IMR-90 (cell line): Measurements from ENCODE around the gene MAP3K3. TPM values are rescaled to one million over a fixed set of nuclear protein-coding genes. Genes with fewer than 3 reads are reported as not detected.

Experiments used
- microRNA-seq, 2 experiments: library from miRNA; stranded (forward) in 1 of 2; unstranded in 1 of 2; fragments of 10-50 nt in 1 of 2; fragments of <30 nt in 1 of 2; gene quantifications in 1 of 2; microRNA quantifications in 1 of 2; one replicate each; pipeline versions ENCODE3 to v1.1.0; 2013 to 2020; ENCODE audit not compliant: insufficient read depth in 1 of 2, insufficient read length in 1 of 2, unreplicated experiment in 1 of 2
- polyA plus RNA-seq, 3 experiments: library from polyadenylated mRNA; depleted of rRNA; stranded (reverse); fragments of >200 nt; gene quantifications; 2 replicates each; pipeline ENCODE4 v1.2.3, GENCODE V29; 2012; ENCODE audit warnings: low replicate concordance in 1 of 3
- small RNA-seq, 5 experiments: library from RNA; depleted of rRNA; stranded (forward); fragments of <200 nt; gene quantifications; one replicate each; pipeline ENCODE3, GENCODE V24; 2012
- total RNA-seq: library from RNA; depleted of rRNA; stranded (reverse); fragments of >200 nt; gene quantifications from 2 replicates; pipeline ENCODE4 v1.2.3, GENCODE V29; 2012; rRNA removed

The MAP3K3 gene
- total and polyA plus RNA-seq, 2 of the 4 experiments (the other 2 are of a cell fraction): 19.1 to 25.6 TPM

Small RNAs within 50 kb of the gene (microRNA-seq; reads per million reads assigned to microRNA genes)
- gene RNU6-288P (ENCODE audit: insufficient read depth, insufficient read length): not detected

Small RNAs within 50 kb of the gene (small RNA-seq; reads per million reads assigned to genes)
- 0 reads per million in 5 experiments for gene RNU6-288P

Other genes with a start within 250 kb of the MAP3K3 start
- gene CYB561, start 176.1 kb upstream of the MAP3K3 start, total RNA-seq: 1.1 and 2.5 TPM in 2 replicates
- gene CYB561, start 176.1 kb upstream of the MAP3K3 start, polyA plus RNA-seq (2012; rRNA removed): 3.0 and 3.8 TPM in 2 replicates
- gene ACE, start 145.4 kb upstream of the MAP3K3 start, total RNA-seq: 1.4 TPM in 2 replicates
- 3.5 and 5.8 TPM in 2 replicates for gene ACE, start 145.4 kb upstream of the MAP3K3 start, polyA plus RNA-seq (2012; rRNA removed)
- 0.18 and 0.28 TPM in 2 replicates for gene KCNH6, start 99.1 kb upstream of the MAP3K3 start, total RNA-seq
- gene KCNH6, start 99.1 kb upstream of the MAP3K3 start, polyA plus RNA-seq (2012; rRNA removed): 0.17 and 0.32 TPM in 2 replicates
- 31.4 and 40.9 TPM in 2 replicates for gene DCAF7, start 71.9 kb upstream of the MAP3K3 start, total RNA-seq
- gene DCAF7, start 71.9 kb upstream of the MAP3K3 start, polyA plus RNA-seq (2012; rRNA removed): 52.4 and 52.8 TPM in 2 replicates
- 6.5 and 9.4 TPM in 2 replicates for gene TACO1, start 21.5 kb upstream of the MAP3K3 start, total RNA-seq
- 28.8 and 32.8 TPM in 2 replicates for gene TACO1, start 21.5 kb upstream of the MAP3K3 start, polyA plus RNA-seq (2012; rRNA removed)
- 4.5 and 4.7 TPM in 2 replicates for gene LIMD2, start 77.7 kb downstream of the MAP3K3 start, total RNA-seq
- 21.7 and 32.3 TPM in 2 replicates for gene LIMD2, start 77.7 kb downstream of the MAP3K3 start, polyA plus RNA-seq (2012; rRNA removed)
- 14.7 and 19.9 TPM in 2 replicates for gene STRADA, start 119.4 kb downstream of the MAP3K3 start, total RNA-seq
- gene STRADA, start 119.4 kb downstream of the MAP3K3 start, polyA plus RNA-seq (2012; rRNA removed): 30.8 and 30.9 TPM in 2 replicates
- 62.0 and 79.4 TPM in 2 replicates for gene CCDC47, start 151.2 kb downstream of the MAP3K3 start, total RNA-seq
- gene CCDC47, start 151.2 kb downstream of the MAP3K3 start, polyA plus RNA-seq (2012; rRNA removed): 45.3 and 45.7 TPM in 2 replicates
- gene DDX42, start 151.8 kb downstream of the MAP3K3 start, total RNA-seq: 74.7 and 75.8 TPM in 2 replicates
- 75.6 and 91.5 TPM in 2 replicates for gene DDX42, start 151.8 kb downstream of the MAP3K3 start, polyA plus RNA-seq (2012; rRNA removed)
- gene PSMC5, start 205.0 kb downstream of the MAP3K3 start, total RNA-seq: 104 and 105 TPM in 2 replicates
- gene PSMC5, start 205.0 kb downstream of the MAP3K3 start, polyA plus RNA-seq (2012; rRNA removed): 165 and 175 TPM in 2 replicates
- 68.1 and 69.4 TPM in 2 replicates for gene FTSJ3, start 205.2 kb downstream of the MAP3K3 start, total RNA-seq
- 45.4 and 51.3 TPM in 2 replicates for gene FTSJ3, start 205.2 kb downstream of the MAP3K3 start, polyA plus RNA-seq (2012; rRNA removed)
- 72.8 and 91.2 TPM in 2 replicates for gene SMARCD2, start 220.3 kb downstream of the MAP3K3 start, total RNA-seq
- gene SMARCD2, start 220.3 kb downstream of the MAP3K3 start, polyA plus RNA-seq (2012; rRNA removed): 53.7 and 56.9 TPM in 2 replicates